ENCODE results near the gene IKZF4. TPM values are rescaled to one million over a fixed set of nuclear protein-coding genes. Genes with fewer than 3 reads are reported as not detected.
"Not testable (repeated sequence)": the region's sequence is repeated elsewhere in the genome, so short reads cannot be mapped to it uniquely, and the experiment has no call there.

IKZF4 gene
- total RNA-seq, 1 experiment from 2014 or later: 1.9 TPM

GRCh38 chr12:56038022-56038655 is 17.3 kb downstream of the IKZF4 start:
- no peak for DNase-seq (ENCODE audit: low spot score)

GRCh38 chr12:56040151-56040550 is 19.3 kb downstream of the IKZF4 start:
- DNase-seq (ENCODE audit: low spot score): no peak

DNA sequence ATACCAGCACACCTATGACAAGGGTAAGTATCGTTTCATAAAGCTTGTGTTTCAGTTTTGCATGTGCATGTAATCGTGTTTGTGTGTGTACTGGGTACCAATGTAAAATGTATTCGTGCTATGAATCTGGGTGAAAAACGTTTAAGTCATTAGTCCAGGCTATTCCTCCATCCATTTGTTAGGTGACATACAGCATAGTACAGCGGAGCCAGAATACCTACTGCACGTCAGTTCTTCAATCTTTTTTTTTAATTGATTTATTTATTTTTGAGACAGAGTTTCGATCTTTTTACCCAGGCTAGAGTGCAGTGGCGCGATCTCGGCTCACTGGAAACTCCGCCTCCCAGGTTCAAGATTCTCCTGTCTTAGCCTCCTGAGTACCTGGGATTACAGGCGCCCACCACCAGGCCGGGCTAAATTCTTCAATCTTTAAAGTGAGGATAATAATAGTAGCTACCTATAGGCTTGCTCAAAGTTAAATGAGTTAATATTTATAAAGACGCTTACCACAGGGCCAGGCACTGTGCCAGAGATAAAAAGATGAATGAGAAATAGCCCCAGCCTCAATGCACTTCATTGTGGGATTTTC is 20.2 kb downstream of the IKZF4 start:
- DNase-seq (ENCODE audit: low spot score): no peak

GRCh38 chr12:56041552-56042429 is 20.9 kb downstream of the IKZF4 start, which contains the start of gene RPS26:
Gene RPS26 (plus strand): TSS chr12:56041918. CDS start chr12:56042167, 249 bp downstream.
- DNase-seq (ENCODE audit: low spot score): peak; percentile 99

GRCh38 chr12:56042430-56042813 is 21.6 kb downstream of the IKZF4 start:
- peak; percentile 31 for DNase-seq (ENCODE audit: low spot score)

DNA sequence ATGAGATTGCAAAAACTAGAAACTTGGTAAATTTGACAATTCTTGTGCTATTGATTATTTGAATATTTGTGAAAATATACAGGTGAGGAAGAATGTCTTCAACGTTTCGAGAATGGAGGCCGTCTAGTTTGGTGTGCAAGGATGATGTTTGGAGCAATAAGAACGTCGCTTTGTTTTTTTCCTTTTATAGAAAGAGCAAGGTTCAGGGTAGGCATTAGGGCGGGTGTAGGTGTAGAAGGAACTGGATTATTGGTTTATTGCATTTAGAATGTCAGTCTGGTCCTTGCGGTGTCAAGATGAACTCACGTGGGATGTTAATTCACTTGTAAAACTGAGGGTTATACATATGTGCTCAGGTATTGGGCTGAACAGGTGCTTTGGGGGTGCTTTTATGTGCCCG is 22.0 kb downstream of the IKZF4 start:
- DNase-seq (ENCODE audit: low spot score): peak; percentile 2

- peak; percentile 6 for DNase-seq (ENCODE audit: low spot score)
These were observed 25.4 kb downstream of the IKZF4 start for GRCh38 chr12:56046027-56046780.

DNA sequence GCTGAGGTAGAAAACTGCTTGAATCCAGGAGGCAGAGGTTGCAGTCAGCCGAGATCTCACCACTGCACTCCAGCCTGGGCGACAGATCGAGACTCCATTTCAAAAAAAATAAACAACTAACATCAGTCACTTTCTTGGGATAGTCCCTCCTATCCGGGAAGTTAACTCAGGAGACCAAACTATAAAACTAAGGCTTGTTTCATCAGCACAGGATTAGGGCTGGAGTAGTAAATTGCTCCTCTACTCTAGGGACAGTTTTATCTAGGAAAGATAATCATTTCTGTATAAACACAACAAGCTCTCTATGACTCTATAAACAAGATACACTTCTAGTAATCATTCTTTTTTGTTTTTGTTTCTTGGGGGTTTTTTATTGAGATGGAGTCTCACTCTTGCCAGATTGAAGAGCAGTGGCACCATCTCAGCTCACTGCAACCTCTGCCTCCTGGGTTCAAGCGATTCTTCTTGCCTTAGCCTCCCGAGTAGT is 32.6 kb downstream of the IKZF4 start:
- DNase-seq (ENCODE audit: low spot score): no peak

- DNase-seq (ENCODE audit: low spot score): not testable (repeated sequence)
These were observed 39.1 kb downstream of the IKZF4 start for GRCh38 chr12:56059964-56060363.

DNA sequence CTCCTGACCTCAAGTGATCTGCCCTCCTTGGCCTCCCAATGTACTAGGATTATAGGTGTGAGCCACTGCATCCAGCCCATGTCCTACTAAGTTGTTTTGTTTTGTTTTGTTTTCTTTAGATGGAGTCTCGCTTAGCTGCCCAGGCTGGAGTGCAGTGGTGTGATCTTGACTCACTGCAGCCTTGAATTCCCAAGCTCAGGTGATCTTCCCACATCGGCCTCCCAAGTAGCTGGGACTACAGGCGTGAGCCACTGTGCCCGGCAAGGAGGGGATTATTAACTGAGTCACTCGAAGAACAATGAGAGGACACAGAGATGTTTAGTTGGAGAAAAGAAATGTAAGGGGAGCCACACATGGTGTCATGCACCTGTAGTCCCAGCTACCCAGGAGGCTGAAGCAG is 41.1 kb downstream of the IKZF4 start:
- DNase-seq (ENCODE audit: low spot score): no peak

- no peak for DNase-seq (ENCODE audit: low spot score)
These were observed 42.2 kb downstream of the IKZF4 start for GRCh38 chr12:56062996-56063395.

- DNase-seq (ENCODE audit: low spot score): no peak
These were observed 50.8 kb downstream of the IKZF4 start for GRCh38 chr12:56071648-56072047.

- no peak for DNase-seq (ENCODE audit: low spot score)
These were observed 53.6 kb downstream of the IKZF4 start for GRCh38 chr12:56074396-56074795.

- not testable (repeated sequence) for DNase-seq (ENCODE audit: low spot score)
These were observed 57.1 kb downstream of the IKZF4 start for GRCh38 chr12:56077966-56078365.

- DNase-seq (ENCODE audit: low spot score): no peak
These were observed 57.6 kb downstream of the IKZF4 start for GRCh38 chr12:56078427-56078826.

GRCh38 chr12:56078931-56079722 is 58.3 kb downstream of the IKZF4 start:
- DNase-seq (ENCODE audit: low spot score): peak; percentile 94

- peak; percentile 93 for DNase-seq (ENCODE audit: low spot score)
These were observed 59.1 kb downstream of the IKZF4 start, which contains the start of gene ERBB3 for GRCh38 chr12:56079723-56080555. Gene ERBB3 (plus strand): TSS chr12:56080165. CDS start chr12:56080301, 136 bp downstream.

DNA sequence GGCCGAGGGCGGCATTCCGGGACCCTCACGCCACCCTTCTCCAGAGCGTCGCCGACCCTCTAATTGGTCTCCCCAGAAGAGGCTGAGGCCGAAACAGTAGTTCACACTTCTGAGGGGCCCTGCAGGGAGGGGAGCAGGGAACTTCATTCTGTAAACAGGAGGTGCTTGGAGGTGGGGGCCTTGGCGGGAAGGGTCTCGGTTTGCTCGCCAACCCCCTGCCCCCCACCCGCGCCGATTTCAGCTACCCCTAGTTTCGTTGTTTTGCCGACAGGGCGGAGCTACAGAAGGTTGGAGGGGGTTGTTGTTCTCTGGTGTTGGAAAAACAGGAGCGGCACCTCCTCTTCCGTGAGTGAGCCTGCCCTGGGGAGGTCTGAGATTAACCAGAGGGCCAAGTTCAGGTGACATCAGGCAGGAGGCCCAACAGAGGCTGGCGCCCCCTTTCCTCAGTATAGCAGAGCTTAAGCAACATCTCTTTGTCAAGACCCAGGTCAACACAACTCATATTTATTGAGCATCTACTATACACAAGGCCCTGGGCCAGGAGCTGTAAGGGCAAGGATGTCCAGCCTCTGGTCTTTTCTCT is 59.8 kb downstream of the IKZF4 start:
- peak; percentile 64 for DNase-seq (ENCODE audit: low spot score)
